NB4 (cell line): ENCODE measurements around the gene PRRC2C.

Source experiments
- POLR2A ChIP-seq: IDR thresholded peaks from 2 replicates; pipeline ENCODE4 v1.6.1; 2011; ENCODE audit warnings: mild to moderate bottlenecking; ENCODE audit not compliant: insufficient read length; ENCODE audit errors: extremely low read depth
- TF ChIP-seq, protein P1 (sequence below): IDR thresholded peaks from one replicate; pipeline ENCODE4 v1.5.1; 2012; ENCODE audit warnings: low read depth, low read length

DNA sequence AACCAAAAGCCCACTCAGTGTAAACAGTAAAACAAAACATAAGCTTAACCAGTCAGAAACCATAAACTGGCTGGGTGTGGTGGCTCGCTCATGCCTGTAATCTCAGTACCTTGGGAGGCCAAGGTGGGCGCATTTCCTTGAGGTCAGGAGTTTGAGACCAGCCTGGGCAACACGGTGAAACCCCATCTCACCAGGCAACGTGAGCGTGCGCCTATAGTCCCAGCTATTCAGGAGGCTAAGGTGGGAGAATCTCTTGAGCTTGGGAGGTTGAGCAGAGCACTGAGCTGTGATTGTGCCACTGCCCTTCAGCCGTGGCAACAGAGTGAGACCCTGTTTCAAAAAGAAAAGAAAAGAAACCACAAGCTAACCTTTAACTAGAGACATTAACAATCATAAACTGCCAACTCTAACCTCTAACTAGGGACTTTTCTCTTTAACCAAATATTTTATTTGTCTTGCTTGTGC, 13.1 kb upstream of the PRRC2C start:
- TF ChIP-seq, protein P1, sequence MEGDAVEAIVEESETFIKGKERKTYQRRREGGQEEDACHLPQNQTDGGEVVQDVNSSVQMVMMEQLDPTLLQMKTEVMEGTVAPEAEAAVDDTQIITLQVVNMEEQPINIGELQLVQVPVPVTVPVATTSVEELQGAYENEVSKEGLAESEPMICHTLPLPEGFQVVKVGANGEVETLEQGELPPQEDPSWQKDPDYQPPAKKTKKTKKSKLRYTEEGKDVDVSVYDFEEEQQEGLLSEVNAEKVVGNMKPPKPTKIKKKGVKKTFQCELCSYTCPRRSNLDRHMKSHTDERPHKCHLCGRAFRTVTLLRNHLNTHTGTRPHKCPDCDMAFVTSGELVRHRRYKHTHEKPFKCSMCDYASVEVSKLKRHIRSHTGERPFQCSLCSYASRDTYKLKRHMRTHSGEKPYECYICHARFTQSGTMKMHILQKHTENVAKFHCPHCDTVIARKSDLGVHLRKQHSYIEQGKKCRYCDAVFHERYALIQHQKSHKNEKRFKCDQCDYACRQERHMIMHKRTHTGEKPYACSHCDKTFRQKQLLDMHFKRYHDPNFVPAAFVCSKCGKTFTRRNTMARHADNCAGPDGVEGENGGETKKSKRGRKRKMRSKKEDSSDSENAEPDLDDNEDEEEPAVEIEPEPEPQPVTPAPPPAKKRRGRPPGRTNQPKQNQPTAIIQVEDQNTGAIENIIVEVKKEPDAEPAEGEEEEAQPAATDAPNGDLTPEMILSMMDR = no peak
- TF ChIP-seq POLR2A = no peak
